ENCODE results near the gene PYURF. TPM values are rescaled to one million over a fixed set of nuclear protein-coding genes. Genes with fewer than 3 reads are reported as not detected.
A peak's percentile ranks its signal among the peaks of the same experiment; 100 is the strongest.

The PYURF gene
- polyA plus RNA-seq, 1 experiment, result 65.7 TPM

DNA sequence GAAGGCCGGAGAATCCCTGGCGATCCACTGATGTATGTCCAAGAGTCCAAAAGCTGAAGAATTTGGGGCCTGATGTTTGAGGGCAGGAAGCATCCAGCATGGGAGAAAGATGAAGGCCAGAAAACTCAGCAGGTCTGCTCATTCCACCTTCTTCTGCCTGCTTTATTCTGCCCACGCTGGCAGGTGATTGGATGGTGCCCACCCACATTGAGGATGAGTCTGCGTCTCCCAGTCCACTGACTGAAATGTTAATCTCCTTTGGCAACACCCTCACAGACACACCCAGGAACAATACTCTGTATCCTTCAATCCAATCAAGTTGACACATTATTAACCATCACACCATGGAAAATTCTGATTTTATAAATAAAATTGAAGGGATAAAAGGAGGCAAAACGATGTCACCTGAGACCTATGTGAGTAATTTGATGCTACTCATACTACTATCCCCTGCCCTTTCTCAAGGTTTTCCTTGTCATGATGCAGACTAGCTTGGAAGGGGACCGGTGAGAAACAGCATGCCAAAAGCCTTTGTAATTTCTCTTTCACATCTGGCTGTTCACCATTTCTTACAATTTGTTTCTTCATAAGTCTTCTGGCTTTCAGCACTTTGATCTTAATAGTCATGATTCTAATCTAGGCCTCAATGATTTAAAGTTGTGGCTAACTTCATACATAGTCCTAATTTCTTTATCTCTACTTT lies 9.7 kb upstream of the PYURF start:
- H3K9me3 ChIP-seq (ENCODE audit: control insufficient read depth, insufficient read depth, low read length), result no peaks in the 10 kb centered on the region
- no peak overlapping the region for H3K4me3 ChIP-seq (ENCODE audit: low read depth, low read length)
- H3K27ac ChIP-seq (ENCODE audit: low read depth, low read length), result no peak overlapping the region
- TF ChIP-seq CTCF (IDR thresholded peaks at IDR 0.05; ENCODE audit: low read depth, low read length), result no peak
- ChIA-PET CTCF (interaction anchor here (0.7 kb wide), 1 partner anchor 243 kb away, joined by 3 read pairs; no protein-coding TSS in a partner anchor), POLR2A (no interaction called here)
- no peaks in the 10 kb centered on the region for H3K27me3 ChIP-seq (ENCODE audit: control insufficient read depth, insufficient read depth, low read length)
- peak; percentile 24 for DNase-seq (ENCODE audit: low read depth, low spot score)

GRCh38 chr4:88531549-88531948 lies 8.0 kb upstream of the PYURF start:
- Histone ChIP-seq H3K4me3 (ENCODE audit: low read depth, low read length) (no peak overlapping the region), H3K27me3 (ENCODE audit: control insufficient read depth, insufficient read depth, low read length) (no peaks in the 10 kb centered on the region), H3K9me3 (ENCODE audit: control insufficient read depth, insufficient read depth, low read length) (no peaks in the 10 kb centered on the region), H3K27ac (ENCODE audit: low read depth, low read length) (no peak overlapping the region)
- DNase-seq (ENCODE audit: low read depth, low spot score), result no peak
- POLR2A ChIA-PET, result no interaction called here
- CTCF ChIA-PET, result interaction anchor here (0.6 to 4.2 kb wide), 5 partner anchors 15 to 491 kb away, joined by 3 to 42 read pairs (median 3); no protein-coding TSS in a partner anchor
- no peak for TF ChIP-seq CTCF (IDR thresholded peaks at IDR 0.05; ENCODE audit: low read depth, low read length)

- peak; percentile 21; the same call in 1 of the 2 replicates for TF ChIP-seq CTCF (IDR thresholded peaks at IDR 0.05; ENCODE audit: low read depth, low read length)
- CTCF ChIA-PET, result interaction anchor here (1.4 to 4.2 kb wide), 4 partner anchors 130 to 494 kb away, joined by 4 to 42 read pairs (median 11); no protein-coding TSS in a partner anchor
- Histone ChIP-seq H3K4me3 (ENCODE audit: low read depth, low read length) (no peak overlapping the region), H3K27ac (ENCODE audit: low read depth, low read length) (no peak overlapping the region), H3K9me3 (ENCODE audit: control insufficient read depth, insufficient read depth, low read length) (no peaks in the 10 kb centered on the region), H3K27me3 (ENCODE audit: control insufficient read depth, insufficient read depth, low read length) (no peaks in the 10 kb centered on the region)
- DNase-seq (ENCODE audit: low read depth, low spot score), result no peak
- POLR2A ChIA-PET, result no interaction called here
Measured at GRCh38 chr4:88528861-88529260, 5.3 kb upstream of the PYURF start.

- TF ChIP-seq CTCF (IDR thresholded peaks at IDR 0.05; ENCODE audit: low read depth, low read length), result no peak
- Histone ChIP-seq H3K9me3 (ENCODE audit: control insufficient read depth, insufficient read depth, low read length) (peaks cover 3% of the 10 kb centered on the region; the same call in 1 of the 2 replicates), H3K27ac (ENCODE audit: low read depth, low read length) (no peak overlapping the region), H3K27me3 (ENCODE audit: control insufficient read depth, insufficient read depth, low read length) (no peaks in the 10 kb centered on the region), H3K4me3 (ENCODE audit: low read depth, low read length) (no peak overlapping the region)
- POLR2A ChIA-PET, result no interaction called here
- no peak for DNase-seq (ENCODE audit: low read depth, low spot score)
- CTCF ChIA-PET, result interaction anchor here (1.2 to 1.8 kb wide), 6 partner anchors 12 to 496 kb away, joined by 4 to 11 read pairs (median 6); no protein-coding TSS in a partner anchor
Measured at GRCh38 chr4:88527787-88528186, 4.2 kb upstream of the PYURF start.

- Histone ChIP-seq H3K4me3 (ENCODE audit: low read depth, low read length) (no peak overlapping the region), H3K27me3 (ENCODE audit: control insufficient read depth, insufficient read depth, low read length) (no peaks in the 10 kb centered on the region), H3K27ac (ENCODE audit: low read depth, low read length) (no peak overlapping the region), H3K9me3 (ENCODE audit: control insufficient read depth, insufficient read depth, low read length) (peaks cover 3% of the 10 kb centered on the region; the same call in 1 of the 2 replicates)
- POLR2A ChIA-PET, result no interaction called here
- no peak for DNase-seq (ENCODE audit: low read depth, low spot score)
- 0 out of 2 replicates have a peak, but pooled peaks have one; percentile 10 for TF ChIP-seq CTCF (IDR thresholded peaks at IDR 0.05; ENCODE audit: low read depth, low read length)
- CTCF ChIA-PET, result interaction anchor here (0.6 to 2.4 kb wide), 14 partner anchors 10 to 996 kb away, joined by 3 to 12 read pairs (median 4); no protein-coding TSS in a partner anchor
Measured at GRCh38 chr4:88526221-88526815, 2.7 kb upstream of the PYURF start.
